Neuronal stem cell (in vitro differentiated cells): ENCODE measurements around the gene LIFR.
"Not testable (repeated sequence)": the region's sequence is repeated elsewhere in the genome, so short reads cannot be mapped to it uniquely, and the experiment has no call there.

Experiments
- DNase-seq: peaks from one replicate; pipeline ENCODE4 v3.0.0-alpha.2; 2013; ENCODE audit warnings: low spot score
- H2AFZ ChIP-seq: one replicate; pipeline ENCODE4 v1.6.1; 2013; ENCODE audit warnings: mild to moderate bottlenecking, low read length, inconsistent platforms
- H2AK5ac ChIP-seq: 2 replicates; pipeline ENCODE4 v1.6.1; 2013; ENCODE audit warnings: low read depth, mild to moderate bottlenecking, inconsistent platforms, low read length, moderate library complexity, mixed read lengths
- H2BK120ac ChIP-seq: 2 replicates; pipeline ENCODE4 v1.6.1; 2013; ENCODE audit warnings: low read depth, mild to moderate bottlenecking, inconsistent platforms, low read length, moderate library complexity, mixed read lengths
- H2BK12ac ChIP-seq: one replicate; pipeline ENCODE4 v1.6.1; 2013; ENCODE audit warnings: low read length, inconsistent platforms
- H2BK15ac ChIP-seq: 2 replicates; pipeline ENCODE4 v1.6.1; 2013; ENCODE audit warnings: mild to moderate bottlenecking, low read length, inconsistent platforms, mixed read lengths
- H2BK5ac ChIP-seq: one replicate; pipeline ENCODE4 v1.6.1; 2013; ENCODE audit warnings: inconsistent platforms, mild to moderate bottlenecking, low read length, moderate library complexity
- H3K14ac ChIP-seq: one replicate; pipeline ENCODE4 v1.6.1; 2013; ENCODE audit warnings: low read length, inconsistent platforms
- H3K18ac ChIP-seq: 2 replicates; pipeline ENCODE4 v1.6.1; 2013; ENCODE audit warnings: low read length, inconsistent platforms
- H3K23ac ChIP-seq: 2 replicates; pipeline ENCODE4 v1.6.1; 2013; ENCODE audit warnings: low read depth, mild to moderate bottlenecking, mixed read lengths, low read length, inconsistent platforms; ENCODE audit not compliant: poor library complexity
- H3K27ac ChIP-seq: replicated peaks from 3 replicates; pipeline ENCODE4 v1.5.1; 2013; ENCODE audit warnings: low read length, inconsistent platforms
- H3K27me3 ChIP-seq, 3 experiments: 2 replicates each; pipeline ENCODE4 v1.6.1; 2013; ENCODE audit warnings: low read length in 3 of 3, mild to moderate bottlenecking in 2 of 3, inconsistent platforms in 1 of 3, low read depth in 1 of 3, mixed read lengths in 1 of 3, moderate library complexity in 1 of 3; ENCODE audit not compliant: control insufficient read depth in 3 of 3, insufficient read depth in 3 of 3
- H3K36me3 ChIP-seq, 2 donors: replicated peaks in 1 of 2; 2 replicates each; pipeline ENCODE4 v1.6.1; 2013; ENCODE audit warnings: low read length in 2 of 2; ENCODE audit not compliant: control insufficient read depth in 2 of 2, insufficient read depth in 2 of 2
- H3K4ac ChIP-seq: 2 replicates; pipeline ENCODE4 v1.6.1; 2013; ENCODE audit warnings: inconsistent platforms, mild to moderate bottlenecking, low read length, moderate library complexity
- H3K4me1 ChIP-seq, 2 donors: 1 replicate in 1 of 2; 2 replicates in 1 of 2; pipeline ENCODE4 v1.6.1; 2013; ENCODE audit warnings: low read length in 2 of 2, low read depth in 1 of 2; ENCODE audit not compliant: control insufficient read depth in 2 of 2, insufficient read depth in 1 of 2
- H3K4me2 ChIP-seq: one replicate; pipeline ENCODE4 v1.6.1; 2013; ENCODE audit warnings: mild to moderate bottlenecking, low read length, inconsistent platforms; ENCODE audit not compliant: insufficient read depth, poor library complexity, severe bottlenecking
- H3K4me3 ChIP-seq, 2 donors: 2 replicates each; pipeline ENCODE4 v1.5.1; 2013; ENCODE audit warnings: low read length in 2 of 2, mild to moderate bottlenecking in 2 of 2, inconsistent platforms in 1 of 2, moderate library complexity in 1 of 2
- H3K79me1 ChIP-seq: one replicate; pipeline ENCODE4 v1.6.1; 2013; ENCODE audit warnings: low read depth, mild to moderate bottlenecking, inconsistent platforms, low read length, moderate library complexity
- H3K9ac ChIP-seq: one replicate; pipeline ENCODE4 v1.6.1; 2013; ENCODE audit warnings: mild to moderate bottlenecking, low read depth, low read length, inconsistent platforms; ENCODE audit not compliant: poor library complexity
- H3K9me3 ChIP-seq, 2 donors: replicated peaks in 1 of 2; 2 replicates each; pipeline versions ENCODE3 to v1.6.1; 2013; ENCODE audit warnings: low read length in 2 of 2, mild to moderate bottlenecking in 2 of 2, inconsistent platforms in 1 of 2, low read depth in 1 of 2, mixed read lengths in 1 of 2, moderate library complexity in 1 of 2; ENCODE audit not compliant: control insufficient read depth in 2 of 2, insufficient read depth in 1 of 2
- H4K8ac ChIP-seq: one replicate; pipeline ENCODE4 v1.6.1; 2013; ENCODE audit warnings: low read depth, mild to moderate bottlenecking, inconsistent platforms, low read length, moderate library complexity
- H4K91ac ChIP-seq: one replicate; pipeline ENCODE4 v1.6.1; 2013; ENCODE audit warnings: low read length, low read depth, mild to moderate bottlenecking, inconsistent platforms; ENCODE audit not compliant: poor library complexity
- WGBS, 2 donors: extraction: QIAGEN DNeasy Blood & Tissue Kit; methylation state at CpG; one replicate each; pipeline ENCODE4 v1.1.7; 2013; ENCODE audit warnings: missing lambda C conversion rate in 2 of 2, mixed read lengths in 1 of 2; ENCODE audit not compliant: insufficient read length in 2 of 2, insufficient replicate concordance in 1 of 2; ENCODE audit errors: extremely low coverage in 2 of 2; 5-methylcytosine and 5-hydroxymethylcytosine counted together

LIFR gene

DNA sequence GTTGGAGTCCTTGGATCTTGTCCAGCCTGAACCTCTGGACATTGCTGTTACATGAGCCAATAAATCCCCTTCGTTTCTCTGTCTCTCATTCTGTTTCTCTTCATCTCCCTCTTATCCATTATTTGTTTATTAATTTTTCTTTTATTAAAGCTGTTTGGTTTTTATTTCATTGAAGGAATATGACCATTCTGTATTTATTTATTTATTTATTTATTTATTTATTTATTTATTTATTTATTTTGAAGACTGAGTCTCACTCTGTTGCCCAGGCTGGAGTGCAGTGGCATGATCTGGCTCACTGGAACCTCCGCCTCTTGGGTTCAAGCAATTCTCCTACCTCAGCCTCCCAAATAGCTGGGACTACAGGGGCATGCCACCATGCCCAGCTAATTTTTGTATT, 10.9 kb upstream of the LIFR start:
- not testable (repeated sequence) for H3K4me2 ChIP-seq, H2AK5ac ChIP-seq, H2BK12ac ChIP-seq, H3K27me3 ChIP-seq, H3K4ac ChIP-seq, H2BK5ac ChIP-seq, H3K36me3 ChIP-seq, H3K79me1 ChIP-seq, H3K18ac ChIP-seq, DNase-seq, H3K14ac ChIP-seq, H3K23ac ChIP-seq, H3K4me3 ChIP-seq, H4K8ac ChIP-seq, H3K4me1 ChIP-seq, H4K91ac ChIP-seq, H3K27ac ChIP-seq, H3K9ac ChIP-seq, H3K9me3 ChIP-seq, H2BK15ac ChIP-seq, H2AFZ ChIP-seq, H2BK120ac ChIP-seq
- WGBS, 2 donors, result no CpG with 5 or more reads among the region's 2 CpGs

DNA sequence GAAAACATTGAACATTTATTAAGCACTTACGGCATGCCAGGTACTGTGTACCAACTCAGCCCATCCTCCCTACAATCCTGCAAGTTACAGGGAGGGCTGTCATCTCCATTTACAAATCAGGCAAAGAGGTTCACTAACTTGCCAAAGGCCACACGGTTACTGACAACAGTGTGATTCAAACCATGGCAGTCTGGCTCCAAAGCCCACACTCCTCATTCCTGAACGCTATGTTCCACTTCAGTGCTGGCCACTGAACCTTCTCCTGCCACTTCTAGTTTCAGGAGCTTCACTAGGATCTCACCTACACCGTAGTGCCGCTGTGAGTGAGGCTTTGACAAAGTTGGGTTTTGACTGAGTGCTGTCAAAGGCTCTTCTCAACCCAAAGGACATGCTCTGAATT, 7.2 kb upstream of the LIFR start:
- Histone ChIP-seq H3K4me3 (no peak overlapping the region), H3K79me1 (no peaks in the 10 kb centered on the region), H3K23ac (no peak overlapping the region), H2BK120ac (no peak overlapping the region), H2BK5ac (no peak overlapping the region), H3K4ac (no peak overlapping the region), H3K18ac (peak overlapping the region; percentile 15), H3K27ac (no peak overlapping the region), H3K4me1 (no peaks in the 10 kb centered on the region), H3K4me2 (no peak overlapping the region), H2BK12ac (no peak overlapping the region), H3K9ac (no peak overlapping the region), H3K14ac (no peak overlapping the region), H4K8ac (no peak overlapping the region), H2AK5ac (no peak overlapping the region), H3K9me3 (no peaks in the 10 kb centered on the region), H2BK15ac (no peak overlapping the region), H3K27me3 (no peaks in the 10 kb centered on the region), H3K36me3 (no peaks in the 10 kb centered on the region), H4K91ac (no peak overlapping the region), H2AFZ (no peak overlapping the region)
- DNase-seq, result no peak
- no CpG with 5 or more reads among the region's 5 CpGs for WGBS, 2 donors

DNA sequence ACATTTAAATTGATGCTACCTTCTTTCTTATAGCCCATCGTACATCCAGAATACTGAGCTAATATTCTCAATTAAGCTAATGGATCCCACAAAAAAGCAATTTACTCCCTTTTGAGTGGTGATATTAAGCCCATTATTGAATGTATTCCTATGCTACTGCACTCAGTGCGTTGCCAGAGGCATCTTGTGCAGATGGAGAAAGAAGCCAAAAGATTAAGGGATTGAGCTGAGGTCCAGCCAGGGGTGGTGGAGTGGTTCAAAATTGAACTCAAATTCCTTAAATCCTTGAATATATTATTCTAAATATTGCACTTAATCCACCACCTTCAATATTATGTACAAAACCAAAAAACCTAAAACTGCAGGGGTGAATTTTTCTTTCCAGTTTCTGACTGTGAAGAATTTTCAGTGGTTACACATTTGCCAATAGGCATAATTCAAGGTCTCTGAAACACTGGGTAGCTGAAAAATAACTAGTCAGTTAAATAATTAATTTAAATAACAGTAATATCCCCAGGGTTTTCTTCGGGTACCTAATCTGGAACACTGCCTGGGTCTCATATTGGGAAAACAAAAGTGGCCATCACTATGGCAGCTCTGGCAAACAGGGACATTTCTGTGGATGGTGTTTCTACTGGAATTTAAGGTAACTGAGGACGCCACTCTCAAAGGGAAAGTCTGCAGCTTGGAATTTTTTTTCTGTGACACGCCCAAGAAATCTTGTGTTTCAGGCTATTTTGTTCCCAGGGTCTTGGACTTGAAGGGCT, 6.2 kb upstream of the LIFR start:
- WGBS, 2 donors, result no CpG with 5 or more reads among the region's 5 CpGs
- H3K79me1 ChIP-seq, result no peaks in the 10 kb centered on the region
- no peak for DNase-seq

DNA sequence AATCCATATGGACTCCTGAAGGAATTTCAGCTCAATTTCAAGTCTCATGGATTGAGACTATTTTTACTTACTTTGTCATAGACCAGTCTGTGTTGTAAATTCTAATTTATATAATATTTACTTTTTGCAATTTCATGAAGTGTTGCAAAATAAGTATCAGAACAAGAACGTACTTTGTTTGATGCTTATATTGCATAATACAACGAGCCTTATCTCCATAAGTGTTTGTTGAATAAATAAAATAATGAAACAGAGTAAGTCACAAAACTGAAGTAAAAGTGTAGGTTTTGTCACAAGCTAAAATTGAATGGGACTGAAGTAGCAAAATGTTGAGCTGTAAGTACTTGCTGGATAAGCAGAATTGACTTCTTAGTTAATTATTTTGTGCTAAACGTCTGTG, 3.0 kb upstream of the LIFR start:
- Histone ChIP-seq H4K91ac (no peak overlapping the region), H3K9ac (no peak overlapping the region)
- WGBS, 2 donors, result no CpG with 5 or more reads among the region's 3 CpGs

More for the DNA sequence above, 6.2 kb upstream of the LIFR start:
- H3K4me1 ChIP-seq, result no peaks in the 10 kb centered on the region
- H2AFZ ChIP-seq, result no peak overlapping the region
- H3K27ac ChIP-seq, result no peak overlapping the region
- no peak overlapping the region for H4K8ac ChIP-seq
- no peaks in the 10 kb centered on the region for H3K36me3 ChIP-seq
- H3K4me3 ChIP-seq, result no peak overlapping the region
- H3K23ac ChIP-seq, result no peak overlapping the region
- H2BK12ac ChIP-seq, result no peak overlapping the region
- no peak overlapping the region for H2AK5ac ChIP-seq
- H3K14ac ChIP-seq, result no peak overlapping the region
- no peak overlapping the region for H3K9ac ChIP-seq
- no peak overlapping the region for H3K4me2 ChIP-seq
- H3K4ac ChIP-seq, result no peak overlapping the region
- no peaks in the 10 kb centered on the region for H3K9me3 ChIP-seq
- no peak overlapping the region for H2BK5ac ChIP-seq
- H3K27me3 ChIP-seq, result no peaks in the 10 kb centered on the region
- no peak overlapping the region for H3K18ac ChIP-seq
- no peak overlapping the region for H4K91ac ChIP-seq
- H2BK120ac ChIP-seq, result no peak overlapping the region
- no peak overlapping the region for H2BK15ac ChIP-seq

More for the DNA sequence above, 3.0 kb upstream of the LIFR start:
- Histone ChIP-seq H3K9me3 (no peaks in the 10 kb centered on the region), H3K4me1 (peaks cover 0 to 1% of the 10 kb centered on the region in 2 donors), H2AFZ (no peak overlapping the region), H2BK12ac (no peak overlapping the region), H3K4me3 (no peak overlapping the region), H3K27me3 (peaks cover 0 to 13% (median 0%) of the 10 kb centered on the region in 3 experiments), H2AK5ac (no peak overlapping the region), H3K14ac (no peak overlapping the region), H3K4ac (no peak overlapping the region), H3K36me3 (no peaks in the 10 kb centered on the region), H2BK5ac (no peak overlapping the region), H2BK120ac (no peak overlapping the region), H4K8ac (no peak overlapping the region), H3K23ac (no peak overlapping the region), H3K27ac (no peak overlapping the region), H3K18ac (no peak overlapping the region), H2BK15ac (no peak overlapping the region), H3K4me2 (no peak overlapping the region), H3K79me1 (no peaks in the 10 kb centered on the region)
- no peak for DNase-seq
